Upper lobe of right lung (tissue), 1 donor: ENCODE measurements around the gene ZNF248. TPM values are rescaled to one million over a fixed set of nuclear protein-coding genes. Genes with fewer than 3 reads are reported as not detected.

ENCODE experiments used
- ATAC-seq: fragments of 200-7000 bp; cut with Tn5 transposase; one replicate; pipeline ENCODE4 v1.9.1; 2020; ENCODE audit warnings: mild to moderate bottlenecking, moderate library complexity
- DNase-seq: peaks from one replicate; pipeline ENCODE4 v3.0.0-alpha.2; 2020
- H3K27ac ChIP-seq: fragments of 200-600 bp; one replicate; pipeline ENCODE4 v1.8.0; 2022
- H3K27me3 ChIP-seq: fragments of 200-600 bp; one replicate; pipeline ENCODE4 v1.8.0; 2022; ENCODE audit warnings: mild to moderate bottlenecking
- H3K36me3 ChIP-seq: fragments of 200-600 bp; one replicate; pipeline ENCODE4 v1.8.0; 2022
- H3K4me1 ChIP-seq: fragments of 200-600 bp; one replicate; pipeline ENCODE4 v1.8.0; 2022
- H3K4me3 ChIP-seq: fragments of 200-600 bp; one replicate; pipeline ENCODE4 v1.8.0; 2022; ENCODE audit warnings: mild to moderate bottlenecking
- H3K9me3 ChIP-seq: fragments of 200-600 bp; one replicate; pipeline ENCODE4 v1.8.0; 2022
- intact Hi-C: fragments of 100-400 bp; cut with DNase I; formaldehyde crosslinking; loops from one replicate; pipeline ENCODE4 v1.11.0; 2022
- total RNA-seq: library from RNA; stranded (reverse); fragmentation: NEBNext Ultra II Directional; extraction: Animal tissue kit (Norgen Biotek cat#: 25700); gene quantifications from one replicate; pipeline ENCODE4 v1.2.1, GENCODE V29; 2021
- TF ChIP-seq, protein P1 (sequence below): fragments of 200-600 bp; IDR thresholded peaks from one replicate; pipeline ENCODE4 v1.8.0; 2022; ENCODE audit warnings: antibody characterized with exemption
- donor health status: DM: no; HTN: yes; CAD: no; lungs with severe emphysema.

The ZNF248 gene
- total RNA-seq, 1 donor from 2014 or later, result 14.3 TPM

DNA sequence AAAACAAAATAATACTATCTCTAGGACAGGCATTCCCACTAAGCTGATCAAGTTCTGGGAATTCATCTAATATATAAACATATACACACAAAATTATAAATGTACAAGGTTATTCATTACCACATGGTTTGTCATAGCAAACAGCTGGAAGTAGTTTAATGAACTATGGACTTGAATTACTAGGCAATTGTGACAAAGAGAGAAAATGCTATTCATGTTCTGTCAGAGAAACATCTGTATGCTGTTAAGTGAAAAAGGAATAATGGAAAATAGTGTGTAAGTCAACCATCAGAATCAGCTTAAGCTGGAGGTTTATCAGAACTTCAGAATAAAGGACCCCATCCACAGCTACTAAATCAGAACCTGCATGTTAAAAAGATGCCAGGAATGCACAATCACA lies 2.8 kb downstream of the ZNF248 start:
- Histone ChIP-seq H3K9me3 (no peaks in the 10 kb centered on the region), H3K27ac (no peak overlapping the region), H3K4me1 (peaks cover 23% of the 10 kb centered on the region), H3K36me3 (no peaks in the 10 kb centered on the region), H3K27me3 (no peaks in the 10 kb centered on the region), H3K4me3 (no peak overlapping the region)
- ATAC-seq (no peak), DNase-seq (no peak)
- intact Hi-C loops, result no loop called here
- TF ChIP-seq, protein P1, sequence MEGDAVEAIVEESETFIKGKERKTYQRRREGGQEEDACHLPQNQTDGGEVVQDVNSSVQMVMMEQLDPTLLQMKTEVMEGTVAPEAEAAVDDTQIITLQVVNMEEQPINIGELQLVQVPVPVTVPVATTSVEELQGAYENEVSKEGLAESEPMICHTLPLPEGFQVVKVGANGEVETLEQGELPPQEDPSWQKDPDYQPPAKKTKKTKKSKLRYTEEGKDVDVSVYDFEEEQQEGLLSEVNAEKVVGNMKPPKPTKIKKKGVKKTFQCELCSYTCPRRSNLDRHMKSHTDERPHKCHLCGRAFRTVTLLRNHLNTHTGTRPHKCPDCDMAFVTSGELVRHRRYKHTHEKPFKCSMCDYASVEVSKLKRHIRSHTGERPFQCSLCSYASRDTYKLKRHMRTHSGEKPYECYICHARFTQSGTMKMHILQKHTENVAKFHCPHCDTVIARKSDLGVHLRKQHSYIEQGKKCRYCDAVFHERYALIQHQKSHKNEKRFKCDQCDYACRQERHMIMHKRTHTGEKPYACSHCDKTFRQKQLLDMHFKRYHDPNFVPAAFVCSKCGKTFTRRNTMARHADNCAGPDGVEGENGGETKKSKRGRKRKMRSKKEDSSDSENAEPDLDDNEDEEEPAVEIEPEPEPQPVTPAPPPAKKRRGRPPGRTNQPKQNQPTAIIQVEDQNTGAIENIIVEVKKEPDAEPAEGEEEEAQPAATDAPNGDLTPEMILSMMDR, result no peak

DNA sequence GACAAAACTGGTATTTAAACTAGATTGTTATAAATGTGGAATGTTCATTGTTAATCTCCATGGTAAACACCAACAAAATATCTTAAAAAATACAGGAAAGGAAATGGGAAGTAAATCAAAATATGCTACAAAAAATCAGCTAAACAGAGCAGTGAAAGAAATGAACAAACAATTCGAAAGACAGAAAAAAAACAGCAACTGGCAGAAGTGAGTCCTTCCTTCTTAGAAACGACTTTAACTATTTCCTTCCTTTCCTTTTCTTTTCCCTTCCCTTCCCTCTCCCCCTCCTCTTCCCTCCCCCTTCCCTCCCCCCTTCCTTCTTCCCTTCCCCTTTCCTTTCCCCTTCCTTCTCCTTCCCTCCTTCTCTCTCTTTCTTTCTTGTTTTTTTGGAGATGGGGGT lies 12.8 kb downstream of the ZNF248 start:
- peaks cover 6% of the 10 kb centered on the region for H3K9me3 ChIP-seq
- DNase-seq, result no peak
- ATAC-seq, result no peak
- H3K4me1 ChIP-seq, result no peaks in the 10 kb centered on the region
- no peaks in the 10 kb centered on the region for H3K27me3 ChIP-seq
- TF ChIP-seq, protein P1, result no peak
- peaks cover 4% of the 10 kb centered on the region for H3K36me3 ChIP-seq
- H3K4me3 ChIP-seq, result no peak overlapping the region
- intact Hi-C loops, result no loop called here
- H3K27ac ChIP-seq, result no peak overlapping the region

DNA sequence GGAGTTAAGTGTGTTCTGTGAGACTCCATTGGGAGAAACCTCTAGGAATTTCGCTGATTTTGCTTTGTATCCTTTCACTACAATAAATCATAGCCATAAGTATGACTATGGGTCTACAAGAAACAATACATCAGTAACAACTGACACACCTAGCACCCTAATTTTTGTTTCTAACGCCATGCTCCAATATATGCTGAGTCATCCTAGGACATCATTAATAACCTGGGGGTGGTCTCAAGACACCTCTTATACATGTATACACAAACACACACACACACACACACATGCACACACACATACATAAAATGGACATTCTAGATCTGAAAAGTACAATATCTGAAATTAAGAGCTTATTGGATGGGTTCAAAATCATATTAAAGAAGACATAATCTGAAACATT lies 18.2 kb downstream of the ZNF248 start:
- DNase-seq (no peak), ATAC-seq (no peak)
- Histone ChIP-seq H3K4me1 (no peaks in the 10 kb centered on the region), H3K27me3 (no peaks in the 10 kb centered on the region), H3K9me3 (peaks cover 5% of the 10 kb centered on the region), H3K4me3 (no peak overlapping the region), H3K27ac (no peak overlapping the region), H3K36me3 (peaks cover 35% of the 10 kb centered on the region)
- intact Hi-C loops, result no loop called here
- TF ChIP-seq, protein P1, result no peak

DNA sequence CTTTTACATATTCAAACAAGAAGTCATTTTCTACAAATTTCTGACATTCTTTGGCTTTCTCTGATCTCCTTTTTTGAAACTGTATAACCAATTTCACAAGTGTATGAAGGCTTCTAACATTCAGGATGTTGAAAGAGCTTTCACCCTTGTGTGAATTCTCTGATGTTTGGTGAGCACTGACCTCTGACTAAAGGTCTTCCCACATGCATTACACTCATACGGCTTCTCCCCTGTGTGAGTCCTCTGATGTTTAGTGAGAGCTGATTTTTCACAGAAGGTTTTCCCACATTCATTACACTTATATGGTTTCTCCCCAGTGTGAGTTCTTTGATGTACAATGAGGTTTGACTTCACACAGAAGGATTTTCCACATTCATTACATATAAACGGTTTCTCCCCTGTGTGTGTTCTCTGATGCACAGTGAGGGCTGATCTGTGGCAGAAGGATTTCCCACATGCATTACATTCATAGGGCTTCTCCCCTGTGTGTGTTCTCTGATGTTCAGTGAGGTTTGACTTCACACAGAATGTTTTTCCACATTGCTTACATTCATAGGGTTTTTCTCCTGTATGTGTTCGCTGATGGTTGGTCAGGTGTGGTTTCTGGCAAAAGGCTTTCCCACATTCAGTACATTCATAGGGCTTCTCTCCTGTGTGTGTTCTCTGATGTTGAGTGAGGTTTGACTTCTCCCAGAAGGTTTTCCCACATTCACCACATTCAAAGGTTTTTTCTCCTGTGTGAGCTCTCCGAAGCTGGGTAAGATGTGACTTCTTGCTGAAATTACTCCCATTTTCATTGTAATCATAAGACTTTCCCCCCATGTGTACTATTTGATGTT lies 25.7 kb downstream of the ZNF248 start:
- no peak overlapping the region for H3K4me3 ChIP-seq
- H3K4me1 ChIP-seq, result no peaks in the 10 kb centered on the region
- peaks cover 45% of the 10 kb centered on the region for H3K9me3 ChIP-seq
- ATAC-seq, result no peak
- H3K36me3 ChIP-seq, result peaks cover 73% of the 10 kb centered on the region
- intact Hi-C loops, result no loop called here
- H3K27ac ChIP-seq, result no peak overlapping the region
- H3K27me3 ChIP-seq, result no peaks in the 10 kb centered on the region
- TF ChIP-seq, protein P1, result no peak
- no peak for DNase-seq

DNA sequence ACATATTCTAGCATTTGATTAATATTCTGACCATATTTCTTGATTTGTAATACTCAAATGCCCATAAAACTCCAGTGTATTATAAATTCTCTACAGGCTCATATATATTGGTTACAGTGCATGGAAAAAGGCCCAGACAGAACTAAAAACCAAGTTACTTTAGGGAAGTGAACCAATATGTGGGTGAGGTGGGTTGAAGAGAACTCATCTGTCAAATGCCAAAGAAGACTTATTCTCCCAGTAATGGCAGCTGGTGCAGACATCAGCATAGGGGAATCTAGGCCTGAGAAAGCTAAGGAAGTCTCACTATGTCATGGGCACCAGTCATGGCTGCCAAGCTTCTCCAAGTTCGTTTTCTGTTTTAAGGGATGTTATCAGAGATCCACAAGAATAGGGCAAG lies 30.6 kb downstream of the ZNF248 start:
- Histone ChIP-seq H3K27me3 (no peaks in the 10 kb centered on the region), H3K27ac (no peak overlapping the region), H3K4me1 (no peaks in the 10 kb centered on the region), H3K4me3 (no peak overlapping the region), H3K9me3 (peaks cover 36% of the 10 kb centered on the region), H3K36me3 (peaks cover 34% of the 10 kb centered on the region)
- TF ChIP-seq, protein P1, result no peak
- no peak for DNase-seq
- intact Hi-C loops, result no loop called here
- no peak for ATAC-seq
